KMS-11 (cell line): ENCODE results near the gene EXOC3L1.

ENCODE experiments used
- H2AFZ ChIP-seq: fragments of 200-600 bp; sonication (generic); 2 replicates; pipeline ENCODE4 v1.6.1; 2016; ENCODE audit warnings: antibody characterized with exemption, mixed run types, low read depth
- H3K27ac ChIP-seq: fragments of 200-600 bp; sonication (generic); 2 replicates; pipeline ENCODE4 v1.6.1; 2016; ENCODE audit warnings: mild to moderate bottlenecking, mixed run types
- H3K27me3 ChIP-seq: fragments of 200-600 bp; sonication (generic); 2 replicates; pipeline ENCODE4 v1.6.1; 2017; ENCODE audit warnings: mild to moderate bottlenecking, low read depth, mixed run types, moderate library complexity; ENCODE audit not compliant: insufficient read depth
- H3K36me3 ChIP-seq: fragments of 200-600 bp; sonication (generic); 2 replicates; pipeline ENCODE4 v1.6.1; 2017; ENCODE audit warnings: mild to moderate bottlenecking, mixed run types; ENCODE audit not compliant: insufficient read depth
- H3K4me1 ChIP-seq: fragments of 200-600 bp; sonication (generic); 2 replicates; pipeline ENCODE4 v1.6.1; 2016; ENCODE audit warnings: mild to moderate bottlenecking, low read depth, mixed run types; ENCODE audit not compliant: poor library complexity, severe bottlenecking
- H3K4me2 ChIP-seq: fragments of 200-600 bp; sonication (generic); 2 replicates; pipeline ENCODE4 v1.7.0; 2016; ENCODE audit warnings: mild to moderate bottlenecking, mixed run types
- H3K4me3 ChIP-seq: fragments of 200-600 bp; sonication (generic); IDR thresholded peaks from 2 replicates; pipeline ENCODE4 v1.6.1; 2017; ENCODE audit warnings: low read depth, low read length, mixed read lengths; ENCODE audit not compliant: insufficient read depth
- H3K79me2 ChIP-seq: fragments of 200-600 bp; sonication (generic); 2 replicates; pipeline ENCODE4 v1.6.1; 2016; ENCODE audit warnings: low read depth, mixed run types; ENCODE audit not compliant: insufficient read depth
- H3K9ac ChIP-seq: fragments of 200-600 bp; sonication (generic); 2 replicates; pipeline ENCODE4 v1.6.1; 2016; ENCODE audit warnings: mild to moderate bottlenecking, mixed run types
- H4K20me1 ChIP-seq: fragments of 200-600 bp; sonication (generic); 2 replicates; pipeline ENCODE4 v1.6.1; 2016; ENCODE audit warnings: mild to moderate bottlenecking, mixed run types; ENCODE audit not compliant: insufficient read depth
- CTCF ChIP-seq: fragments of 200-600 bp; sonication (generic); conservative IDR thresholded peaks from 2 replicates; pipeline ENCODE4 v1.6.1; 2017; ENCODE audit warnings: low read depth, mild to moderate bottlenecking, antibody characterized with exemption, low read length, moderate library complexity, mixed read lengths

Gene EXOC3L1

GRCh38 chr16:67183284-67183626 lies 6.7 kb downstream of the EXOC3L1 start:
- H2AFZ ChIP-seq = peak overlapping the region; percentile 55
- H3K9ac ChIP-seq = no peak overlapping the region
- no peaks in the 10 kb centered on the region for H4K20me1 ChIP-seq
- H3K4me2 ChIP-seq = peak overlapping the region; percentile 58
- H3K36me3 ChIP-seq = no peaks in the 10 kb centered on the region
- no peak overlapping the region for H3K4me3 ChIP-seq
- no peaks in the 10 kb centered on the region for H3K79me2 ChIP-seq
- H3K27me3 ChIP-seq = peaks cover 17% of the 10 kb centered on the region; the same call in 1 of the 2 replicates
- H3K27ac ChIP-seq = no peak overlapping the region
- peaks cover 9% of the 10 kb centered on the region for H3K4me1 ChIP-seq
- no peak for TF ChIP-seq CTCF

- no peaks in the 10 kb centered on the region for H3K79me2 ChIP-seq
- no peak for TF ChIP-seq CTCF
- H3K4me1 ChIP-seq = peaks cover 16% of the 10 kb centered on the region
- H3K27ac ChIP-seq = no peak overlapping the region
- no peak overlapping the region for H3K4me3 ChIP-seq
- H3K9ac ChIP-seq = no peak overlapping the region
- no peak overlapping the region for H2AFZ ChIP-seq
- no peaks in the 10 kb centered on the region for H3K36me3 ChIP-seq
- H3K4me2 ChIP-seq = peak overlapping the region; percentile 58; the same call in 1 of the 2 replicates
- no peaks in the 10 kb centered on the region for H4K20me1 ChIP-seq
- H3K27me3 ChIP-seq = peaks cover 17% of the 10 kb centered on the region; the same call in 1 of the 2 replicates
These were observed 7.6 kb downstream of the EXOC3L1 start for GRCh38 chr16:67182288-67182687.

GRCh38 chr16:67181346-67181745 lies 8.6 kb downstream of the EXOC3L1 start:
- no peak overlapping the region for H2AFZ ChIP-seq
- H3K9ac ChIP-seq = no peak overlapping the region
- H3K4me2 ChIP-seq = no peak overlapping the region

GRCh38 chr16:67180166-67180565 lies 9.8 kb downstream of the EXOC3L1 start:
- no peak for TF ChIP-seq CTCF
- no peak overlapping the region for H3K4me3 ChIP-seq
- H4K20me1 ChIP-seq = no peaks in the 10 kb centered on the region
- no peak overlapping the region for H3K9ac ChIP-seq
- peaks cover 22% of the 10 kb centered on the region for H3K4me1 ChIP-seq
- no peak overlapping the region for H3K27ac ChIP-seq
- no peak overlapping the region for H2AFZ ChIP-seq
- no peaks in the 10 kb centered on the region for H3K36me3 ChIP-seq
- H3K79me2 ChIP-seq = no peaks in the 10 kb centered on the region
- H3K27me3 ChIP-seq = no peaks in the 10 kb centered on the region
- no peak overlapping the region for H3K4me2 ChIP-seq

More at GRCh38 chr16:67181346-67181745, 8.6 kb downstream of the EXOC3L1 start:
- Histone ChIP-seq H3K4me3 (no peak overlapping the region), H3K27ac (no peak overlapping the region), H4K20me1 (no peaks in the 10 kb centered on the region), H3K36me3 (no peaks in the 10 kb centered on the region), H3K79me2 (no peaks in the 10 kb centered on the region), H3K4me1 (peaks cover 17% of the 10 kb centered on the region), H3K27me3 (peaks cover 9% of the 10 kb centered on the region; the same call in 1 of the 2 replicates)
- TF ChIP-seq CTCF = no peak
